Heart right ventricle (tissue), 16 donors: Measurements from ENCODE around the gene PCMTD2. TPM values are rescaled to one million over a fixed set of nuclear protein-coding genes. Genes with fewer than 3 reads are reported as not detected.

Source experiments
- ATAC-seq, 8 donors: fragments of 200-7000 bp; cut with Tn5 transposase; one replicate each; pipeline ENCODE4 v1.9.1; 2020; ENCODE audit warnings: mild to moderate bottlenecking in 8 of 8, moderate library complexity in 8 of 8, moderate number of reproducible peaks in 1 of 8
- DNase-seq, 2 donors: peaks; one replicate each; pipeline ENCODE4 v3.0.0-alpha.2; 2020
- H3K27ac ChIP-seq, 10 donors: fragments of 200-600 bp; sonication (generic) in 2 of 10; one replicate each; pipeline versions ENCODE4 v1.5.0 to v1.8.0; 2020 to 2022; ENCODE audit warnings: mild to moderate bottlenecking in 3 of 10
- H3K27me3 ChIP-seq, 7 donors: fragments of 200-600 bp; one replicate each; pipeline ENCODE4 v1.8.0; 2021 to 2022; ENCODE audit warnings: mild to moderate bottlenecking in 2 of 7
- H3K36me3 ChIP-seq, 9 donors: fragments of 200-600 bp; sonication (generic) in 1 of 9; one replicate each; pipeline versions ENCODE4 v1.5.0 to v1.8.0; 2020 to 2022; ENCODE audit warnings: mild to moderate bottlenecking in 2 of 9
- H3K4me1 ChIP-seq, 9 donors: fragments of 200-600 bp; sonication (generic) in 1 of 9; one replicate each; pipeline versions ENCODE4 v1.5.0 to v1.8.0; 2020 to 2022; ENCODE audit warnings: mild to moderate bottlenecking in 4 of 9
- H3K4me3 ChIP-seq, 10 donors: fragments of 200-600 bp; sonication (generic) in 2 of 10; one replicate each; pipeline versions ENCODE4 v1.5.0 to v1.8.0; 2020 to 2022; ENCODE audit warnings: mild to moderate bottlenecking in 7 of 10, moderate library complexity in 2 of 10
- H3K9me3 ChIP-seq, 11 donors: fragments of 200-600 bp in 10 of 11; sonication (generic) in 2 of 11; one replicate each; pipeline versions ENCODE4 v1.5.0 to v1.8.0; 2013 to 2022; ENCODE audit warnings: mild to moderate bottlenecking in 2 of 11, control low read depth in 1 of 11, moderate library complexity in 1 of 11
- WGBS, 2 donors: extraction: QIAGEN DNeasy Blood & Tissue Kit; methylation state at CpG; one replicate each; pipeline ENCODE4 v1.1.7; 2013; ENCODE audit warnings: inconsistent platforms in 1 of 2; 5-methylcytosine and 5-hydroxymethylcytosine counted together
- intact Hi-C, 10 donors: fragments of 100-400 bp; cut with DNase I; formaldehyde crosslinking; loops; one replicate each; pipeline versions ENCODE4 v1.11.1 to v1.14.2; 2022
- polyA plus RNA-seq, 2 donors: library from polyadenylated mRNA; stranded (reverse); fragments of 200-250 nt; gene quantifications; one replicate each; pipeline ENCODE4 v1.2.3, GENCODE V29; 2013
- total RNA-seq, 10 donors: library from RNA; stranded (reverse); fragmentation: NEBNext Ultra II Directional in 3 of 10; extraction: Animal tissue kit (Norgen Biotek cat#: 25700) in 3 of 10; gene quantifications; one replicate each; pipeline versions ENCODE4 v1.2.1 to v1.2.4, GENCODE V29; 2021 to 2023
- TF ChIP-seq, protein P1 (sequence below), 9 donors: fragments of 200-600 bp; sonication (generic) in 2 of 9; IDR thresholded peaks; one replicate each; pipeline versions ENCODE4 v1.5.0 to v1.8.0; 2021 to 2022; ENCODE audit warnings: antibody characterized with exemption in 9 of 9, mild to moderate bottlenecking in 5 of 9, moderate library complexity in 1 of 9
- donor health status: Arrhythmogenic right ventricular cardiomyopathy.
- donor health status: ischemic (EF 13 %, LVEDD 7.1; RV severe dilation, severe dysfunction).
- donor health status: healthy with polysubstance abuse.
- donor health status: DM: no; HTN: yes; CAD: no.
- donor health status: DM: no; HTN: no; CAD: no.
- donor health status: ischemic (EF 25% LVEDD 6.9; RV normal size, moderate dysfunction).
- donor health status: ischemic (EF 25% LVEDD 5.7; RV mildly dilated, moderate dysfunction).
- donor health status: healthy.
- donor health status: DM: yes; HTN: yes; CAD: no.
- donor health status: Ischemic cardiomyopathy.
- donor health status: ischemic (EF 35%, LVEDD 5.7; RV mildly dilated, moderate dysfunction).
- donor health status: nonischemic (EF 11% LVEDD 7.7; RV severe dilation, severe dysfunction).
- donor health status: DM: yes; HTN: yes; CAD: no.
- donor health status: PGD.
- donor health status: ischemic (EF 29% LVEDD 5.4; RV normal size, mild dysfunction).
- donor health status: nonischemic (EF 23%, LVEDD 6.1; RV moderate dilation, normal function).

The PCMTD2 gene
- total and polyA plus RNA-seq, 12 donors: 11.7 to 83.5 (median 67.9) TPM

DNA sequence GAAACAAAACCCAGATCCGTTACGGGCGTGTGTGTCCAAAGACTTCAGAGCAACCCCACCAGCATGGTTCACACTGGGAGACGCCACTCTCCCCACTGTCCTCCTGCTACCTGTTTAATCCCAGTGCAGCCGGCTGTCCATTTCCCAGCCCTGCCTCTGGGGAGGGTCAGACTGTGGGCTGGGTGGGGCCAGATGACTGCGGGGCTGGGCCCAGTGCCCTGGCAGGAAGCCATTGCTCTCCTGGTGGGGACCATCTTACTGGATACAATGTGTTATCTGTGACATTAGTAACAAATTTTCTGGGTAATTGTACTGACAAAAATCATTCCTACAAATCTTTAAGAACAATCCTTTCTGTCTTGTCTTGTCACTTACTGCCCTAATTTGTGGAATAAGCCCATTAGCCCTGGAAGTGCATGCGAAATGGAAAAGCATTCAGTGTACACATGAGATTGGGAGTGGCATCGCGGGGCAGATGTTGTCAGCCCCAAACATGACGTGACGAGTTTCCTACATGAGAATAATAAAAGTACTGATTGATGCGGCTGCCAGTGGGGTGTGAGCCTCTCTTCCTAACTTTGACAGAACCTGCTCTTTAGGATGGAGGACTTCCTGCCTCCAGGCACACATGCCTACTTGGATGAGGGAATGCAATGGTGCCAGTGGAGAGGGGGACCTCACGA lies 37.9 kb upstream of the PCMTD2 start:
- H3K4me3 ChIP-seq: no peak overlapping the region

GRCh38 chr20:64219202-64219601 lies 36.3 kb upstream of the PCMTD2 start:
- ATAC-seq: no peak
- 81 to 84% methylated on average over 12 of the region's 12 CpGs for WGBS, 2 donors
- TF ChIP-seq, protein P1, sequence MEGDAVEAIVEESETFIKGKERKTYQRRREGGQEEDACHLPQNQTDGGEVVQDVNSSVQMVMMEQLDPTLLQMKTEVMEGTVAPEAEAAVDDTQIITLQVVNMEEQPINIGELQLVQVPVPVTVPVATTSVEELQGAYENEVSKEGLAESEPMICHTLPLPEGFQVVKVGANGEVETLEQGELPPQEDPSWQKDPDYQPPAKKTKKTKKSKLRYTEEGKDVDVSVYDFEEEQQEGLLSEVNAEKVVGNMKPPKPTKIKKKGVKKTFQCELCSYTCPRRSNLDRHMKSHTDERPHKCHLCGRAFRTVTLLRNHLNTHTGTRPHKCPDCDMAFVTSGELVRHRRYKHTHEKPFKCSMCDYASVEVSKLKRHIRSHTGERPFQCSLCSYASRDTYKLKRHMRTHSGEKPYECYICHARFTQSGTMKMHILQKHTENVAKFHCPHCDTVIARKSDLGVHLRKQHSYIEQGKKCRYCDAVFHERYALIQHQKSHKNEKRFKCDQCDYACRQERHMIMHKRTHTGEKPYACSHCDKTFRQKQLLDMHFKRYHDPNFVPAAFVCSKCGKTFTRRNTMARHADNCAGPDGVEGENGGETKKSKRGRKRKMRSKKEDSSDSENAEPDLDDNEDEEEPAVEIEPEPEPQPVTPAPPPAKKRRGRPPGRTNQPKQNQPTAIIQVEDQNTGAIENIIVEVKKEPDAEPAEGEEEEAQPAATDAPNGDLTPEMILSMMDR (IDR thresholded peaks at IDR 0.05): no peak

More for the DNA sequence above, 37.9 kb upstream of the PCMTD2 start:
- Histone ChIP-seq H3K9me3 (no peaks in the 10 kb centered on the region), H3K27ac (no peak overlapping the region), H3K4me1 (peaks cover 12 to 42% (median 28%) of the 10 kb centered on the region in 9 donors), H3K27me3 (peaks cover 0 to 7% (median 0%) of the 10 kb centered on the region in 7 donors), H3K36me3 (no peaks in the 10 kb centered on the region)
- intact Hi-C loops: no loop called here
- TF ChIP-seq, protein P1 (IDR thresholded peaks at IDR 0.05): no peak
- DNase-seq (no peak), ATAC-seq (no peak)
- WGBS, 2 donors: 67 to 78% methylated on average over 13 of the region's 13 CpGs

DNA sequence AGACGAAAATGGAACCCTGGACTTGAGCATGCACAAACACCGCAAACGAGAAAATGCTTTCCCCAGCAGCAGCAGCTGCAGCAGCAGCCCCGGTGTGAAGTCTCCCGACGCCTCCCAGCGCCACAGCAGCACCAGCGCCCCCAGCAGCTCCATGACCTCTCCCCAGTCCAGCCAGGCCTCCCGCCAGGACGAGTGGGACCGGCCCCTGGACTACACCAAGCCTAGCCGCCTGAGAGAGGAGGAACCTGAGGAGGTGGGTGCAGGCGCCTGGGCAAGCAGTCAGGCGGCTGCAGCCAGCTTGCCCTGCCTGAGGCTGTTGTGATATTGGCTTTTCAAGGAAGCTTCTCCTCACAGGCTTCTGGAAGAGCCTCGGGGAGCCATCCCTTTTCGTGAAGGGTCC lies 35.8 kb upstream of the PCMTD2 start:
- TF ChIP-seq, protein P1 (IDR thresholded peaks at IDR 0.05): no peak
- H3K27ac ChIP-seq: no peak overlapping the region
- H3K27me3 ChIP-seq: peaks cover 0 to 7% (median 0%) of the 10 kb centered on the region in 7 donors
- no peak overlapping the region for H3K4me3 ChIP-seq
- intact Hi-C loops: no loop called here
- DNase-seq (no peak), ATAC-seq (no peak)
- H3K4me1 ChIP-seq: peaks cover 24 to 47% (median 36%) of the 10 kb centered on the region in 9 donors
- no peaks in the 10 kb centered on the region for H3K36me3 ChIP-seq
- no peaks in the 10 kb centered on the region for H3K9me3 ChIP-seq
- 74 to 78% methylated on average over 16 of the region's 16 CpGs for WGBS, 2 donors

More at GRCh38 chr20:64219202-64219601, 36.3 kb upstream of the PCMTD2 start:
- H3K27ac ChIP-seq: no peak overlapping the region
- peaks cover 0 to 7% (median 0%) of the 10 kb centered on the region in 7 donors for H3K27me3 ChIP-seq
- DNase-seq: no peak
- no peaks in the 10 kb centered on the region for H3K9me3 ChIP-seq
- H3K4me1 ChIP-seq: peaks cover 20 to 42% (median 31%) of the 10 kb centered on the region in 9 donors
- intact Hi-C loops: no loop called here
- no peak overlapping the region for H3K4me3 ChIP-seq
- no peaks in the 10 kb centered on the region for H3K36me3 ChIP-seq

DNA sequence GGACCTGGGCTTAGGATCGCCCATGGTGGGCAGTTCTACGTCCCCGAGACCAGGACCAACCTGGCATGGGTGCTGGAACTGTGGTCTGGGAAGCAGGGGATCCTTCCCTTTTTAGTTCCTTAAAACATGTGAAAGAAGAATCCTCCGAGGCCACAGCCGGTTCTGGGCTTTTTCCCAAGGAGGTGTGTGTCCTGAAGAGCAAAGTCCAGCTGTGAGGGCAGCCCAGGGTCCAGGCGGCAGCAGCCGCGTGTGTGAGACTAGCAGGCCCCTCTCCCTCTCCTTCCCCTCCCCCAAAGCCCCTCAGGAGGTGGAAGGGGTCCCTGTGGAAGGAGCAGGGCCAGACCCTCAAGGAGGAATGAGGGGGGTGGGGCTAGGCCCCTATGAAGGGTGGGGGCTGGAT lies 35.1 kb upstream of the PCMTD2 start:
- H3K36me3 ChIP-seq: no peaks in the 10 kb centered on the region
- ATAC-seq (no peak), DNase-seq (no peak)
- H3K27ac ChIP-seq: no peak overlapping the region
- TF ChIP-seq, protein P1 (IDR thresholded peaks at IDR 0.05): no peak
- H3K4me1 ChIP-seq: peaks cover 26 to 54% (median 43%) of the 10 kb centered on the region in 9 donors
- intact Hi-C loops: no loop called here
- no peaks in the 10 kb centered on the region for H3K9me3 ChIP-seq
- 82 to 85% methylated on average over 8 of the region's 8 CpGs for WGBS, 2 donors
- H3K27me3 ChIP-seq: peaks cover 0 to 7% (median 0%) of the 10 kb centered on the region in 7 donors
- H3K4me3 ChIP-seq: no peak overlapping the region
